AML-193 (cell line): ENCODE results near the gene MICAL2.

Source experiments
- DNase-seq, 2 experiments: peaks; one replicate each; lab custom pipeline; 2025; lab: John Stamatoyannopoulos, UW

MICAL2 gene

GRCh38 chr11:12156301-12157140, 46.1 kb downstream of the MICAL2 start:
- DNase-seq, result no peak

DNA sequence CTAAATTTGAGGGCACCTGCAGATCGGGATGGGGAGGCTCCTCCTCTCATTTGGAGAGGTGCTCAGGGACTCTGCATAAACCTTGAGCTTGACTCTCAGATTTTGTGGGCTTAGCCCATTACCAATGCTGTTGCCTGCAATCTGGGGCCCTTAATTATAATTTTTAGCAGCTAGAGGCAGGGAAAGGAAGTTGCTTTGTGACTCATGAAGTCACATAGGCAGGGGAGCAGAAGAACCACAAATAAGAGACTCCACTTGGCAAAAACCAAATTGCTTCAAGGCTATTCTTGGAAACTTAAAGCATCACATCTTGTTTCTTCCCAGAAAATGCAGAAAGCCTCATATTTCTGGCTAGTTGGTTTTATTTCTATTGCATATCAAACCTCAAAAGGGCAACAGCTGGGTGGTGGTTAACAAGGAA, 46.9 kb downstream of the MICAL2 start:
- DNase-seq, result peak; percentile 43 to 60

- no peak for DNase-seq
Observed at GRCh38 chr11:12158909-12159308, 48.5 kb downstream of the MICAL2 start.

DNA sequence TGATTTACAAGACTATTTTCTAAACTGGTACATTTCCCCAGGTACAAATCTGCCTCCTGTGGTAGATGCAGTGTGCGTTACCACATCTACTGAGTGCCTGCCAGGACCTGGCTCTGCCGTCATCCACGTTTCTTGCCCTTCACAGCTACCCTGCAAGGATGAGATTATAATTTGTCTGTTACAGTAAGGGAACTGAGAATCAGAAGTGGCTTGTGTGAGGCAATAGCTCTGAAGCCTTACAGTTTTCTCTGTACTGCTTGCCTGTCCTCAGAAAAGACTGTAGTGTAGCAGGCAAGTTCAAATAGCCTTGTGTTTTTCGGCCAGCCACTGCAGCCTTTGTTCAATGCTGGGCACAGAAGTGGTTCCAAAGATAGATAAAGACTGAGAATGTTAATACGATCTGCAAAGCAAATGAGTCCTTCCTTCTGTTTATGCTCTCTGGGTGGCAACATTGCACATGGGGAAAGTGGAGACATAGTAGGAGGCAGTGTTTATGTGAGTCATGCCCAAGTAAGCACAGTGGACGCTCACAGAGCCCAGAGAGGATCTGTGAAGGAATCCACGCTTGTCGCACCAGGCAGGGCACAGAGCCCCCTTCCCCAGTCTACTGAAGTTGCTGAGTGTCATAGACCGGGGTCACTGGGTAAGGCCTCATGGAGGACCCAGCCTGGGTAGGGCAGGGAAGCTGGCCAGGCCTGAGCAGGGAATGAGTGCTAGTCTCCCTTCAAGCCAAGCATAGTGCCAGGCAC, 49.1 kb downstream of the MICAL2 start:
- DNase-seq, result no peak

DNA sequence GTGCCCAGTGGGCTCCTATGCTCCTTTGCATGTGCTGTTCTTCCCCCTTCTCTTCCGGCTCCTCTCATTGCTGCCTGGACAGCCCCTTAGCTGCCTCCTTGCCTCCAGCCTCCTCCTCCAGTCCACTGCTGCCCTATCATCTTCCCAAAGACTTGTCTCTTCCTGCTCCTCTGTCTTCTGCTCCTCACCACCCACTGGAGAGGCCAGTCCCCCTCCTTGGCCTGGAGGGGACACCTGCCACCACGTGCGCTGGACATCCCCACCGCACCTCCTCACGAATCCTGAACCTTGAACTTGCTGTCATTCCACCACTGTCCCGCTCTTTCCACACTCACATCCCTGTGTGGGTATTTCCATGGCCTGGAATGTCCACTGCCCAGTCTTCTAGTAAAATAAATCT, 49.8 kb downstream of the MICAL2 start:
- no peak for DNase-seq

DNA sequence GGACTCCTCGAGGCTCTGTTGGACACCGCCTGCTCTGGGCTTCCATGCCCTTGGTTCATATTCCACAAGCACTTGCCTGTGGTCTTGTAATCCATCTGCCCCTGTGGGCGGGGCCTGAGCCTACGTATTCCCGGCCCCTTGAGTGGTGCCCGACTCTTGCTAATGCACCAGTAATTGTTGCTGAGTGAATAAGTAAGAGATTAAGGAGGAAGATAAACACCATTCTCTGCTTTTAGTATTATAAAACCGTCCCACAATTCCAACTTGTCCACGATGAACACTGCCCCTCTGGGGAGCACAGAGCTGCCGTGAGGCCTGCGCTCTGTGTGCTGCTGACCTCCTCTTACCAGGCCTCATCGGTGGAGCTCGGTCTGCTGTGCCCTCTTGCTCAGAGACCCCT, 50.3 kb downstream of the MICAL2 start:
- no peak for DNase-seq

GRCh38 chr11:12161137-12161536, 50.7 kb downstream of the MICAL2 start:
- DNase-seq, result no peak

GRCh38 chr11:12161603-12162350, 51.4 kb downstream of the MICAL2 start:
- no peak for DNase-seq

DNA sequence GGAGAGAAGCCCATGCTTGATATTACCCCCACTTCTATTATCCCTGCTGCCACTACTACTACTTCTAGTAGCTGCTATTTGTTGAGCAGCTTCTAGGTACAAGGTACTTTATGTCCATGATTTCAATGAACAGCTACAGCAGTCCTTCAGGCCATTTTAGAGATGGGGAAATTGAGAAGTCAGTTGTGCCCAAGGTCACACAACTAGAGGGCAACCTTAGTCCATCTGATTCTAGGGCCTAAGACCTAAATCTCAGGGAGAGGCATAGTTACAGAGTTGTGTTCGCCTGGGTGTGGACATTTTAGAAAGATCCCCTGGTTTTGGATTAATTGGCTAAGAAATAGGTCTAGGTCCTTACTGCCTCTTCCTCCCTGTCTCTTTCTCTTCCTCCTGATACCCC, 52.3 kb downstream of the MICAL2 start:
- no peak for DNase-seq

- no peak for DNase-seq
Observed at GRCh38 chr11:12163181-12163941, 53.0 kb downstream of the MICAL2 start.

- DNase-seq, result no peak
Observed at GRCh38 chr11:12164061-12165014, 53.9 kb downstream of the MICAL2 start.

- no peak for DNase-seq
Observed at GRCh38 chr11:12165237-12165875, 55.0 kb downstream of the MICAL2 start.

GRCh38 chr11:12166299-12167060, 56.1 kb downstream of the MICAL2 start:
- DNase-seq, result no peak

DNA sequence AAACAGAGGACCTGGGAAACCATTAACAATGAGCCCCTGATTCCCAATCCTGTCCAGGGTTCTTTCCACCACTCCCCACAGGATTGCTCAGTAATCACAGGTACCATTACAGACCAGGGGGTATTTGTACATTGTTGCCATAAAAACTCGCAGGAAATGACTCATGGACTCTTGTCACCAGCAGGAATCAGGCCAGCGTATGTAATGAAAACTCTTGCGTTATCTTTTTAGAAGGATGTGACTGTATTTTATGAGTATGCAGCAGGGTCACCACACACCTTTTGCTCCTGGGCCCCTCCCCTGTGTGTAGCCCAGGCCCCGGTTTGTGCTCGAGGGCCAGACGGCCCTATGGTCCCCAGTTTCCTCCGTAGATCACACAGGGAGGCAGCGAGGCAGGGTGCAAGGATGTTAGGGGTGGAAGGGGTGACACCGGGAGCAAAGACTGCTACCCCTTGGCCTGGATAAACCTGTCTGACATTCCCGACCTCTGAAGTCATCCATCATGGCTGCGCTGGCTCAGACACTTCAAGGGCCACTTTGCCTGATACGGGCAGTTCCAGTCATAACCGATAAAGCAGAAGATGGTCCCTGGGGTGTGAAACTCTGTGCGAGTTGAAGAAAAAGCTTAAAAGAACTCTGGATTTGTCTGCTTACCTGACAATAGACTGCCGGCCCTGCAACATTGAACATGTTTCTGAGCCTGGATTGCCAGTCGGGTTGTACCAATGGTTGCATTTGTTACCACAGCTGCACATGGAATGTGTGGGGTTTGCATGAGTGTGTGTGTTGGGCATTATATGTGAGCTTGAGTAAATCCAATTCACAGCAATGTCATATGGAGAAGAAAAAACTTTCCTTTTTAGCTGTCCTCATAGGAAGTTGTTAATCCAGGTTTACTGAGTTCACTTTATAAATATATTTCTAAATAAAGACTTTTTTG, 56.9 kb downstream of the MICAL2 start:
- peak in 1 of 2 experiments; percentile 21 for DNase-seq

DNA sequence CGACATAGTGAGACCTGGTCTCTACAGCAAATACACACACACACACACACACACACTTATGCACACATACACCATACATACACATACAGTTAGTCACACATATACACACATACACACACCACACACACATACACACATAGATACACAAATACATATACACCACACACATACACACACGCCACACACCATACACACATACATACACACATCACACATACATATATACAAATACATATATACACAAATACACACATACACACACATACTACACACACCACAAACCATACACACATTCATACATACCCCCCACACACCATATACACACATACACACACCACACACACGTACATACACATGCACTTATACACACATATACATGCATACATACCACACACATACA, 57.7 kb downstream of the MICAL2 start:
- no peak for DNase-seq

DNA sequence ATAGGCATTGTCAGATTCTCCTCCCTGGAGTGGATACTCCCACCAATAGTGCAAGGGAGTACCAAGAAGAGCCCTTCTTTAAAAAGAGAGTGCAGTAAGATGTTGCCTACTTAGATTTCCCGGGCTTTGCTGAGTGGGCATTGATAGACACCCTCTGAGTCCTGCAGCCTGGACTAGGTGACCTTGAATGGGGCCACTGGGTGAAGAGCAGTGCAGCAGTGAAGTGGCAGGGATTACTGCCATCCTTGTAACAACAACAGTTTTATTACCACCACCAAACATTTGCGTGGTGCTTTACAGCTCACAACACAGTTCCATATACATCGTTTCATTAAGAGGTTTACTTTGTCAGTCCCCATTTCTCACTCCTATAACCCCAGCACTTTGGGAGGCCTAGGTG, 59.4 kb downstream of the MICAL2 start:
- no peak for DNase-seq

DNA sequence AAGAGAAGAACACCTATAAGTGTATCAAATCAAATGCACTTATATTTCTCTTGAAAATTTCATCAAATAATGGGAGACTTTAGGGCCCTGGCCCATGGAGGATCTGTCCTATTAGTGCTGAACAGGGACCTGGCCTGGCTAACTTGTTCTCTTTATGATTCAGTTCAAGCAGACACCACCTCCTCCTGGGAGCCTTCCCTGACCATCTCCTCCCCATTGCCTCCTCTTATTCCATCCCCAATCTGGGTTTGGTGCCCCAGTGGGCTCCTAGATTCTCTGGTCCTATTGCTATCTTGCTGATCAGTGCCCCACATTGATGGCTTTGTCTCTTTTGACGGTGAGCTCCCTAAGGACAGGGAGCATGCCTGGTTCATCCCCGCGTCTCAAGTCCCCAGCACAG, 60.1 kb downstream of the MICAL2 start:
- DNase-seq, result no peak

GRCh38 chr11:12170984-12171383, 60.6 kb downstream of the MICAL2 start:
- no peak for DNase-seq
